ENCODE measurements around the gene TMEM165. TPM values are rescaled to one million over a fixed set of nuclear protein-coding genes. Genes with fewer than 3 reads are reported as not detected.

Gene TMEM165
- polyA plus RNA-seq, 1 donor (not counting 4 experiments of a cell fraction or from before 2014, with no cell fraction given): 132 TPM

GRCh38 chr4:55439023-55439422, 43.3 kb downstream of the TMEM165 start:
- dilution Hi-C loops (cut with MboI; ENCODE audit: extremely low pct_ligation_motif_present, low sequenced_read_pairs): no loop called here
- H3K4me1 ChIP-seq (ENCODE audit: control insufficient read depth, extremely low read depth, insufficient read depth, low read length): no peaks in the 10 kb centered on the region
- no peaks in the 10 kb centered on the region for H4K20me1 ChIP-seq (ENCODE audit: control insufficient read depth, extremely low read depth, insufficient read depth, low read length)
- no peak overlapping the region for H3K27ac ChIP-seq (ENCODE audit: control insufficient read depth, insufficient read depth, low read length)
- H3K27me3 ChIP-seq (ENCODE audit: control insufficient read depth, extremely low read depth, insufficient read depth, low read length): no peaks in the 10 kb centered on the region
- H3K4me3 ChIP-seq (ENCODE audit: control insufficient read depth in 2 of 3, extremely low read depth in 1 of 3, insufficient read depth in 2 of 3, low read depth in 1 of 3, low read length in 3 of 3): no peak overlapping the region
- H3K9ac ChIP-seq (ENCODE audit: control insufficient read depth, extremely low read depth, insufficient read depth, low read length): no peak overlapping the region
- FAIRE-seq (no peak), DNase-seq (ENCODE audit: low read depth, low spot score) (no peak)
- peaks cover 11 to 16% of the 10 kb centered on the region in 2 experiments for H3K36me3 ChIP-seq (ENCODE audit: control insufficient read depth in 2 of 2, extremely low read depth in 1 of 2, insufficient read depth in 2 of 2, low read length in 2 of 2)
- H3K9me1 ChIP-seq (ENCODE audit: control insufficient read depth, extremely low read depth, insufficient read depth, low read length): no peaks in the 10 kb centered on the region
- no peak overlapping the region for H2AFZ ChIP-seq (ENCODE audit: control insufficient read depth, low read length)
- TF ChIP-seq EZH2 (IDR thresholded peaks at IDR 0.05; ENCODE audit: low read length) (no peak), CTCF (optimal IDR thresholded peaks at IDR 0.05 in 1 of 3, IDR thresholded peaks at IDR 0.05 in 1 of 3, conservative IDR thresholded peaks at IDR 0.05 in 1 of 3; ENCODE audit: extremely low read depth in 1 of 3, insufficient read depth in 2 of 3, low read length in 3 of 3) (no peak)
- H3K79me2 ChIP-seq (ENCODE audit: control insufficient read depth, insufficient read depth, low read length): no peaks in the 10 kb centered on the region
- H3K9me3 ChIP-seq (ENCODE audit: control insufficient read depth, low read depth, low read length): no peaks in the 10 kb centered on the region
- H3K4me2 ChIP-seq (ENCODE audit: control insufficient read depth, extremely low read depth, insufficient read depth, low read depth, low read length): no peak overlapping the region

GRCh38 chr4:55440786-55441185, 45.0 kb downstream of the TMEM165 start:
- dilution Hi-C loops (cut with MboI; ENCODE audit: extremely low pct_ligation_motif_present, low sequenced_read_pairs): no loop called here
- Histone ChIP-seq H3K79me2 (ENCODE audit: control insufficient read depth, insufficient read depth, low read length) (no peaks in the 10 kb centered on the region), H3K9me1 (ENCODE audit: control insufficient read depth, extremely low read depth, insufficient read depth, low read length) (no peaks in the 10 kb centered on the region), H3K4me2 (ENCODE audit: control insufficient read depth, extremely low read depth, insufficient read depth, low read depth, low read length) (no peak overlapping the region), H3K4me1 (ENCODE audit: control insufficient read depth, extremely low read depth, insufficient read depth, low read length) (no peaks in the 10 kb centered on the region), H3K9ac (ENCODE audit: control insufficient read depth, extremely low read depth, insufficient read depth, low read length) (no peak overlapping the region), H3K27ac (ENCODE audit: control insufficient read depth, insufficient read depth, low read length) (no peak overlapping the region), H3K4me3 (ENCODE audit: control insufficient read depth in 2 of 3, extremely low read depth in 1 of 3, insufficient read depth in 2 of 3, low read depth in 1 of 3, low read length in 3 of 3) (no peak overlapping the region), H3K36me3 (ENCODE audit: control insufficient read depth in 2 of 2, extremely low read depth in 1 of 2, insufficient read depth in 2 of 2, low read length in 2 of 2) (peaks cover 8 to 10% of the 10 kb centered on the region in 2 experiments), H3K27me3 (ENCODE audit: control insufficient read depth, extremely low read depth, insufficient read depth, low read length) (no peaks in the 10 kb centered on the region), H4K20me1 (ENCODE audit: control insufficient read depth, extremely low read depth, insufficient read depth, low read length) (no peaks in the 10 kb centered on the region), H3K9me3 (ENCODE audit: control insufficient read depth, low read depth, low read length) (no peaks in the 10 kb centered on the region), H2AFZ (ENCODE audit: control insufficient read depth, low read length) (no peak overlapping the region)
- TF ChIP-seq EZH2 (IDR thresholded peaks at IDR 0.05; ENCODE audit: low read length) (no peak), CTCF (optimal IDR thresholded peaks at IDR 0.05 in 1 of 3, IDR thresholded peaks at IDR 0.05 in 1 of 3, conservative IDR thresholded peaks at IDR 0.05 in 1 of 3; ENCODE audit: extremely low read depth in 1 of 3, insufficient read depth in 2 of 3, low read length in 3 of 3) (no peak)
- DNase-seq (ENCODE audit: low read depth, low spot score) (no peak), FAIRE-seq (no peak)

All from keratinocyte (primary cell).